Measurements from ENCODE around the gene EPS8L2.
"Not testable (repeated sequence)": the region's sequence is repeated elsewhere in the genome, so short reads cannot be mapped to it uniquely, and the experiment has no call there.

EPS8L2 gene

GRCh38 chr11:705646-706438 lies at the start of gene EPS8L2:
Gene EPS8L2 (plus strand): TSS chr11:706231. CDS start chr11:709408, 3,177 bp downstream.
- peak; percentile 30 for DNase-seq

GRCh38 chr11:656426-656825 lies 49.6 kb upstream of the EPS8L2 start:
- no peak for DNase-seq

GRCh38 chr11:656866-657265 lies 49.2 kb upstream of the EPS8L2 start:
- no peak for DNase-seq

GRCh38 chr11:657691-658126 lies 48.3 kb upstream of the EPS8L2 start:
- no peak for DNase-seq

- DNase-seq: no peak
Observed at GRCh38 chr11:659532-660085, 46.4 kb upstream of the EPS8L2 start.

GRCh38 chr11:660281-660680 lies 45.8 kb upstream of the EPS8L2 start:
- DNase-seq: no peak

GRCh38 chr11:660681-661444 lies 45.2 kb upstream of the EPS8L2 start:
- DNase-seq: no peak

GRCh38 chr11:662689-663274 lies 43.2 kb upstream of the EPS8L2 start:
- no peak for DNase-seq

GRCh38 chr11:665062-665703 lies 40.8 kb upstream of the EPS8L2 start:
- no peak for DNase-seq

GRCh38 chr11:665704-666281 lies 40.2 kb upstream of the EPS8L2 start:
- DNase-seq: no peak

- DNase-seq: no peak
Observed at GRCh38 chr11:673866-674265, 32.2 kb upstream of the EPS8L2 start.

- no peak for DNase-seq
Observed at GRCh38 chr11:674406-674805, 31.6 kb upstream of the EPS8L2 start.

- no peak for DNase-seq
Observed at GRCh38 chr11:678297-678696, 27.7 kb upstream of the EPS8L2 start.

- DNase-seq: no peak
Observed at GRCh38 chr11:679271-680207, 26.5 kb upstream of the EPS8L2 start.

GRCh38 chr11:680476-680875 lies 25.6 kb upstream of the EPS8L2 start:
- no peak for DNase-seq

GRCh38 chr11:680970-681369 lies 25.1 kb upstream of the EPS8L2 start:
- no peak for DNase-seq

GRCh38 chr11:686451-687243 lies 19.4 kb upstream of the EPS8L2 start:
- DNase-seq: no peak

- DNase-seq: no peak
Observed at GRCh38 chr11:687751-688150, 18.3 kb upstream of the EPS8L2 start.

- DNase-seq: no peak
Observed at GRCh38 chr11:688681-689080, 17.4 kb upstream of the EPS8L2 start.

- no peak for DNase-seq
Observed at GRCh38 chr11:689625-690024, 16.4 kb upstream of the EPS8L2 start.

- DNase-seq: not testable (repeated sequence)
Observed at GRCh38 chr11:690244-690643, 15.8 kb upstream of the EPS8L2 start.
